ES-I3 (cell line): ENCODE data around the gene ASXL1.
"Not testable (repeated sequence)": the region's sequence is repeated elsewhere in the genome, so short reads cannot be mapped to it uniquely, and the experiment has no call there.

Experiments
- H3K36me3 ChIP-seq: 2 replicates; pipeline ENCODE4 v1.6.1; 2013; ENCODE audit warnings: mild to moderate bottlenecking, low read length, control low read depth, moderate library complexity; ENCODE audit not compliant: insufficient read depth
- H3K4me1 ChIP-seq: 2 replicates; pipeline ENCODE4 v1.6.1; 2013; ENCODE audit warnings: mild to moderate bottlenecking, control low read depth, low read length; ENCODE audit not compliant: insufficient read depth
- H3K9ac ChIP-seq: 2 replicates; pipeline ENCODE4 v1.6.1; 2013; ENCODE audit warnings: low read depth, mild to moderate bottlenecking, low read length, moderate library complexity
- H3K9me3 ChIP-seq: 2 replicates; pipeline ENCODE4 v1.6.1; 2013; ENCODE audit warnings: mild to moderate bottlenecking, low read length, moderate library complexity; ENCODE audit not compliant: control insufficient read depth, insufficient read depth

ASXL1 gene

DNA sequence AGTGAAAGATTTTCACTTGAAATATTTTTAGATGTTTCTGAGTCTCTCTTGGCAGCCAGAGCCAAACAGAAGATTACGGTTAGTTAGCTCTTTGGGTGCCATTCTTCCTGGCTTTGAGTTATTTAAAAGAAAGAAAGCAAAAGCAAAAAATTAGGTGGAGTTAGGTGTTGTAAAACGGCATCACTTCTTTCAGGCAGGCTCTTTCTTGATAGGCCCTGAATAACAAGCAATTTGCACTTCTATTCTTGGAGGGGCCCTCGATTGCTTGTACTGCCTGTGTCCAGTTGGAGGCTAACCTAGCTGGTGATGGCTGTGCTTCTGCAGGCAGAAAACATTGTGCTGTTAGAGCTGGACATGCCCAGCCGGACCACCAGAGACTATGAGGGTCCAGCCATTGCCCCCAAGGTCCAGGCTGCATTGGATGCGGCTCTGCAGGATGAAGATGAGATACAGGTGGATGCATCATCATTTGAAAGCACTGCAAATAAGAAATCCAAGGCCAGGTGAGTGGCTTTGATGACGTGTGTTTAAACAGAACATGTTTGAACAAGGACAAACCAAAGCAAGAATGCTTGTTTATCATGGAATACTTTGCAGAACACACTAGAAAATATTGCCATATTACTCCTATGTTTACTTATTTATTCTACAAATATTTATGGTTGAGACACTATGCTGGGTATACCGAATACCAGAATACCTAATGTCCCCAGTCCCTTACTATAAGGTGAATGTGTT, 28.1 kb upstream of the ASXL1 start:
- H3K4me1 ChIP-seq = no peaks in the 10 kb centered on the region
- H3K9ac ChIP-seq = no peak overlapping the region
- H3K36me3 ChIP-seq = no peaks in the 10 kb centered on the region
- H3K9me3 ChIP-seq = no peaks in the 10 kb centered on the region

DNA sequence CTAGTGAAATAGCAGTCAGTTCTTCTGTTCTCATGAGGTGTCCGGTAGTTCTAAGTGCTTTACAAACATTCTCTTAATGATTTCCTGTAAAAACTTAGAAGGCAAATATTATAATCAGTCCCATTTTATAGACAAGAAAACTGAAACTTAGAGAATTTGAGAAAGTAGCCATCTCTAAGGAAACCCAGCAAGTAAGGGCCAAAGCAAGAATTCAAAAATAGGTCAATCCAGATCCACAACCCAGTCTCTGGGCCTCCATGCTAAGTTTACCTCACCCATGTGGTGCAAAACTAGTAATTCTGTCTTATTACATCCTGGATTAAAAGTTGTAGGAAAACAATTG, 27.6 kb upstream of the ASXL1 start:
- Histone ChIP-seq H3K4me1 (no peaks in the 10 kb centered on the region), H3K36me3 (no peaks in the 10 kb centered on the region), H3K9me3 (no peaks in the 10 kb centered on the region), H3K9ac (no peak overlapping the region)

DNA sequence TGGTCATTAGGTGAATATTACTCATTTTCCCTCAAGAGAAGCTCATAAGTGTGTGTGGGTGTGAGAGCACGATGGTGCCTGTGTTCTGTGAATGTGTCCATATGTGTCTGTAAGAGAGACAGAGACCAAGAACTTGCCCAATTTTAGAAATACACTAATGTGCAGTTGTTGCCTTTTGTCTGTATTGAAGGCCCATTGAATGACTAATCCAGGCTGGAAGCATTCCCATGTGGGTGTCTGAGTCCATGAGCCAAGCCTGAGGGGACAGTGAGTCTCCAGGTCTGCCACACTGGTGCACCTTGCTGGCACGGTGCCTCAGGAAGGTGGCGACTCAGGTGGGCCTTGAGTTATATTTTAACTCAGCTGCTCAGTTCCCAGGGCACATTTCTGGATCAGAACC, 25.5 kb upstream of the ASXL1 start:
- no peak overlapping the region for H3K9ac ChIP-seq
- H3K9me3 ChIP-seq = no peaks in the 10 kb centered on the region
- no peaks in the 10 kb centered on the region for H3K4me1 ChIP-seq
- no peaks in the 10 kb centered on the region for H3K36me3 ChIP-seq

DNA sequence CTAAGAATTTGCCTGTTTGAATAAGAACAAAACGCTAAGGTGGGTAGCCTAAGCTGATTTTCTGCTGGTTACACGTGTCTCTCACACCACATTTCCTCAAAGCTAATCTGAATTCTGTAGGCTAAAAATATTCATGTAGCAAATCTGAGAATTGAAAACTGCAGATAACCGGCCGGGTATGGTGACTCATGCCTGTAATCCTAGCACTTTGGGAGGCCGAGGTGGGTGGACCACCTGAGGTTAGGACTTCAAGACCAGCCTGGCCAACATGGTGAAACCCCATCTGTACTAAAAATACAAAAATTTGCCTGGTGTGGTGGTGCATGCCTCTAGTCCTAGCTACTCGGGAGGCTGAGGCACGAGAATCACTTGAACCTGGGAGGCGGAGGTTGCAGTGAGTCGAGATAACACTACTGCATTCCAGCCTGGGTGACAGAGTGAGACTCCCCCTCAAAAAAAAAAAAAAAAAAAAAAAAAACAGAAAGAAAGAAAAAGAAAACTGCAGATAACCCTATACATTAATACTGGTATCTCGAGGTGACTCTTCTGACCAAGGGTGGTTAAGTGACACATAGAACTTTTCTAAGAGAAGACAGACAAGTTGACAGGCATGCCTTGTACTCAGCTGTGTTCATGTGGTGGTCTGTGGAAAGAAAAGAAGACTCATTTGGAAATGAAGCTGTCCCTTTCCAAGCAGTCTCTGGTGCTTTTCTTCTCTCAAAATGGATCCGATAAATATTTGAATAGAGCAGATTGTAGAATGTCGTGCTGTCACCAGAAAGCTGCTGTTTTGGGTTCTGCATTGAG, 24.7 kb upstream of the ASXL1 start:
- Histone ChIP-seq H3K36me3 (no peaks in the 10 kb centered on the region), H3K9me3 (no peaks in the 10 kb centered on the region), H3K9ac (no peak overlapping the region), H3K4me1 (no peaks in the 10 kb centered on the region)

DNA sequence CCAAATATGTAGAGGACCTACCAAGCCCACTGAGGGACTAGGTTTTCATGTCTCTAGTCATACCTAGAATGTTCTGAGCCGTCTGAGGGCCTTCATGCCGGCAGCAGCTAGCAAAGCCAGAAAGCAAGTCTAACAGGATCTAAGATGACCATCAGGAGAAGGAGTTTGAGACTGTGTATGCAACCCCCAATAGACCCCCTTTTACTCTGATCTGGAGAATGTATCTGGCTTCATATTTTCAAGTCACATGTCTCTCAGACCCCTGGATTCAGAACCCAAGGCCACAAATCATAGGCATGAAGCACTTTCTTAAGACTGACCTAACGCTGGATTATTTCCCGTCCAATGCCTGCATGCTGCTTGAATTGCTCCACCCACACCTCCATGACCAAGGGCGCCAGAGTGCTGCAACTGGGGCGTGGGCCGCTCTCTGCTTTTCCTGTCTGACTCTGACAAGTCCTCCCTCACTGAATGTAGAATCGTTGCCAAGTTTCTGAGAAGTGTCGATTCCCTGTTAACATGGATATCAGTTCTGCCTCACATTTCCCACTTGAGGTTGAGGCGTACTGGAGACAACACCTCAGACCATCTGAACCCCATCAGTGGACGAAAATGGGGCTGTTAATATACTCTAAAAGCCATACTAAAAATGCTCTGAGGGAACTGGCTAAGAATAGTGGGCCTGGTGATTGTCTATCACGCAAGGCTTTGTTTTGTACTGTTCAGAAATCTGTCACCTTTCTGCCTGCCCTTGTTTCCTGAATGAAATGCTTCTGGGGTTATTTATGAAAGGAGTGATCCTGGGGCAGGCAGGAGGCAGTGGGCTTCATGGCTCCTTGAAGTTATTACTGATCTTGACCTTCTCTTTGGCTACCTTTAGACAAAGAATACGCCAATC, 23.9 kb upstream of the ASXL1 start:
- Histone ChIP-seq H3K9me3 (no peaks in the 10 kb centered on the region), H3K4me1 (no peaks in the 10 kb centered on the region), H3K36me3 (no peaks in the 10 kb centered on the region), H3K9ac (no peak overlapping the region)

DNA sequence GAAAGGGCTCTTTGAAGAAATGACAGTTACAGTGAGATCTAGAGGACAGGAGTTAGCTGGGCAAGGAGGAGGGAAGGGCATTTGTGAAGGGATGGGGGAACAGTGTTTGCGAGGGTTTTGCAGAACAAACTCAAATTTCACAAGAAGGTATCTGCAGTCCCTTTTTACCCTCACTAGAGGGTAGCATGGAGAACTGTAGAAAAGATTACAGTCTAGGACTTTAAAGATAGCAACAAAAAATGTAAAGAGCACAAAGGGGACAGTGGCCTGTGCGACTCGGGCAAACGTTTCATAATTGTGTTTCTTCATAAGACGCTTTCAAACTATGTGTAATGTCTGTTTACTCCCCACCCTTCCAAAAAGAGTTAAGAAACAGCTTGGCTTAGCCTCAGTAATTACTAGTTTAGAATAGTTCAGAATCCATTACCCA, 21.2 kb upstream of the ASXL1 start:
- Histone ChIP-seq H3K9ac (no peak overlapping the region), H3K4me1 (no peaks in the 10 kb centered on the region), H3K9me3 (no peaks in the 10 kb centered on the region), H3K36me3 (no peaks in the 10 kb centered on the region)

DNA sequence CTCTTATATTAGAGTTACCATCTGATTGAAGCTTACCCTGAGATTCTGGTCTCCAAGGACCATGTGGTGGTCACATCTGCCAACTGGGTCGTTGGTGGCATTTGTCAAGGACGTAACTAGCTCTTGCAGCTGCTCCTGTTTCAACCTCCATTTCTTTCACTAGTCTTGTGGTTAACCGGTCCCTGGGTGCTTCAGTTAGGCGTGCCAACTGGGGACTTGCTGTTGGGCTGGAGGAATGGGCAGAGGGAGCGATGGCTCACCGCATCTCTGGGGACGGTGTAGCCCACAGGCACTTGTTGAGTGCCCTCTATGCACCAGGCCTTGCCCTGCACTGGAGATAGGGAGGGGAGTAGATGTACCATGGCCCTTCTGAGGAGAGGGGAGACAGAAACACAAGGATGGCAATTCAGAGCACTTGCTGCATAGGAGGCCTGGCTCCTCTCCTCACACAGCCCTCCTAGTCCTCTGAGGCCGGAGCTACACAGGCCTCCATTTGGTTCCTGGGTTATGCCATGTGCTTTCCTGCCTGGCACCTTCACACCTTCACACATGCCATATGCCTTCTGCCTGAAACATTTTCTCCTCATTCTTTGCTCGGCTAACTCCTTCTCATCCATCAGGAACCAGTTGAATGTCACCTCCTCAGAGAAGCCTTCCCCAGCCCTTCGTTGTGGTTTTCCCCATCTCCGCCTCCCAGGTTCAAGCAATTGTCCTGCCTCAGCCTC, 20.0 kb upstream of the ASXL1 start:
- no peak overlapping the region for H3K9ac ChIP-seq
- H3K9me3 ChIP-seq = no peaks in the 10 kb centered on the region
- H3K36me3 ChIP-seq = no peaks in the 10 kb centered on the region
- no peaks in the 10 kb centered on the region for H3K4me1 ChIP-seq

DNA sequence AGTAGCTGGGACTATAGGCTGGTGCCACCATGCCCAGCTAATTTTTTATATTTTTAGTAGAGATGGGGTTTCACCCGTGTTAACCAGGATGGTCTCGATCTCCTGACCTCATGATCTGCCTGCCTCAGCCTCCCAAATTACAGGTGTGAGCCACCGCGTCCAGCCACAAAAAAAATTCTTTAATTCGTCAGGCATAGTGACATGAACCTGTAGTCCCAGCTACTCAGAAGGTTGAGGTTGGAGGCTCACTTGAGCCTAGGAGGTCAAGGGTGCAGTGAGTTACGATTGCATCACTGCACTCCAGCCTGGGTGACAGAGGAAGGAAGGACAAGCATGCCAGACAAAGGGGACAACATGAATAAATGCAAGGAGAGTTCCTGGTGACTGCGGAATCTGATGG, 19.5 kb upstream of the ASXL1 start:
- Histone ChIP-seq H3K4me1 (no peaks in the 10 kb centered on the region), H3K36me3 (no peaks in the 10 kb centered on the region), H3K9ac (no peak overlapping the region), H3K9me3 (no peaks in the 10 kb centered on the region)

DNA sequence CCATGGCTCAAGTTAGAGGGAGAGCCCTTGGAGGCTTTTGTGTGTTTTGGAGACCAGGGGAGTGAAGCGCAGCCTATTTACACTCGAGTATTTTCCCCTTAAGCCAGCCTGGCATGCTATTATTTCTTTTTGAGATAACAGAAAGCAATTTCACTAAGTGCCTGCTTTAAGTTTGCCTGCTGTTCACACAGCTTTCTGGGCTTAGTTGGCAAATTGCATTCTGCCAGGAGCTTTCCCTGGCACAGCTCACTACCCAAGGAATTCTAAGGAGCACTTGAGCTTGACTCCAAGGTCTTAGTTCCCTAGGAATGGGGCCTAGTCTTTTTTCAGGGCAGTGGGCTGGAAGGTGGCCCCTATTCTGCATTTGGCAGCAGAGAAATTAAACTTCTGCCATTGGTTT, 19.0 kb upstream of the ASXL1 start:
- Histone ChIP-seq H3K9ac (no peak overlapping the region), H3K36me3 (no peaks in the 10 kb centered on the region), H3K4me1 (no peaks in the 10 kb centered on the region), H3K9me3 (no peaks in the 10 kb centered on the region)

DNA sequence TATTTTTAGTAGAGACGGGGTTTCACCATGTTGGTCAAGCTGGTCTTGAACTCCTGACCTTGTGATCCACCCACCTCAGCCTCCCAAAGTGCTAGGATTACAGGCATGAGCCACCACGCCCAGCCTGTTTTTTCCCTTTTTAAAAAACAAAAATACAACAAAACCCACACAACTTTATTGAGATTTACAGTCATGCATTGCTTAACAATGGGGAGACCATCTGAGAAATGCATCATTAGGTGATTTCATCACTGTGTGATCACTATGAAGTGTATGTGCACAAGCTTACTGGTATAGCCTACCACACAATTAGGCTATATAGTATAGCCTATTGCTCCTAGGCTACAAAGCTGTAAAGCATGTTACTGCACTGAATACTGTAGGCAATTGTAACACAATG, 17.1 kb upstream of the ASXL1 start:
- not testable (repeated sequence) for H3K4me1 ChIP-seq

DNA sequence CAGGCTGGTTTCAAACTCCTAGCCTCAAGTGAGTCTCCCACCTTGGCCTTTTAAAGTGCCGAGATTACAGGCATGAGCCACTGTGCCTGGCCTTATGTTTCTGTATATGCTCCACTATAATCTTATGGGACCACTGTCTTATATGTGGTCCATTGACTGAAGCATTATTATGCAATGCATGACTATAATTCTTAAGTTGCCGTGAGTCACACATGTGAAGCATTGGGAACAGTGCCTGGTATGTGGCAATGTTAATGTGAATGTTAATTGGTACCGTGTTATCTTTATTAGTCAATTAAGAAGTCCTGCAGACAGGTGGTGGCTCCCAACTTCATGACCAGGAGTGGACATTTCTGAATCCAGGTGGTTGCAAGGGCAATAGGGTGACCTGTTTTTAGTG, 14.7 kb upstream of the ASXL1 start:
- no peak overlapping the region for H3K9ac ChIP-seq
- peaks cover 9% of the 10 kb centered on the region; the same call in 1 of the 2 replicates for H3K4me1 ChIP-seq
- H3K9me3 ChIP-seq = no peaks in the 10 kb centered on the region
- no peaks in the 10 kb centered on the region; the same call in 1 of the 2 replicates for H3K36me3 ChIP-seq

More for the DNA sequence above, 17.1 kb upstream of the ASXL1 start:
- H3K9ac ChIP-seq, H3K9me3 ChIP-seq, H3K36me3 ChIP-seq: not testable (repeated sequence)

DNA sequence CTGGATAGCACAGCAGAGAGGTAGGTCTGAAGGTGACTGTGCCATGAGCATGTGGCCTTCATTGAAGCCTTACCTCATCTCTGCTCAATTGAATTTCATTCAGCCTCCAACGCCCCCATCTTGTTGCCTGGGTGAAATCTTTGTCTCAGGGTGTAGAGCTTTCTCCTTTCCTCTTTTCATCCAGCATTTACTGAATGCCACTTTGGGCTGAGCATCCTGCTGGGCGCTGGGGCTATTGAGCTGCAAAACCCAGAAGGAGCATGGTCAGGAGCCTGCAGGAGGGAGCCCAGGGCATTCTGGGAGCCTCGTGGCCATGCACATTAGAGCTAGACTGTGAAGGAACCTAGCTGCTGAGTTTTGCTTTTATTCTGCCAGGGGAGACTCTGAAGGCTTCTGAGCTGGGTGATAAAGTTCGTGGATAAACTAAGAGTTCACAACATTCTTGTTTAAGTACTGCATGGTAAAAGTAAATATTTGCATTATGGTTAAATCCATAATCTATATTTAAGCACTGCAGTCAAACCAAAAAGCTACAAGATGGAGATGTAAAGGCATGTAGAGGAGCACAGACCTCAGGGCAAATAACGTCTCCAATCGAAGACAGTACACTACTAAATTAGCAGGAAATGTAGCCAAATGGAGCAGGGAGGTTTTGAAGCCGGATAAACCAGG, 13.2 kb upstream of the ASXL1 start:
- H3K9ac ChIP-seq = no peak overlapping the region
- H3K4me1 ChIP-seq = peaks cover 9% of the 10 kb centered on the region; the same call in 1 of the 2 replicates
- H3K9me3 ChIP-seq = no peaks in the 10 kb centered on the region
- no peaks in the 10 kb centered on the region; the same call in 1 of the 2 replicates for H3K36me3 ChIP-seq

DNA sequence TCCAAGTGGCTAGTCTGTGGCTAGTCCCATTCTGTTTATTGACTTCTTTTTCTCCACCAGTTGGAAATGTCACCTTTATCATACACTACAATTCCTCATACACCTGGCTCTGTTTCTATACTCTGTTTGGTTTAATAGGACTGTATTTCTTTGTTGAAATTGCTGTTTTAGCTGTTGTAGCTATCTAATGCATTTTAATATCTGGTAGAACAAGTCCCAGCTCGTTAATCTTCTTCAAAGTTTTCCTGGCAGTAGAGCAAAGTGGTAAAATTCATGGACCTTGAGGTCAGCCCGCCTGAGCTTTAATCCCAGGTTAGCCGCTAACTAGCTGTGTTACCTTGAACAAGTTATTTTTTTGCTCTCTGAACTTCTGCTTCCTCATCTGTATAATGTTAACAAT, 9.9 kb upstream of the ASXL1 start:
- Histone ChIP-seq H3K9ac (no peak overlapping the region), H3K36me3 (no peaks in the 10 kb centered on the region; the same call in 1 of the 2 replicates), H3K4me1 (peaks cover 9% of the 10 kb centered on the region; the same call in 1 of the 2 replicates), H3K9me3 (no peaks in the 10 kb centered on the region)
